Thyroid gland (tissue), 4 donors: ENCODE results near the gene PRRT2. TPM values are rescaled to one million over a fixed set of nuclear protein-coding genes. Genes with fewer than 3 reads are reported as not detected.

Experiments
- DNase-seq, 2 donors: peaks; one replicate each; pipeline ENCODE4 v3.0.0-alpha.2; 2019
- H3K27ac ChIP-seq, 3 donors: fragments of 200-600 bp; sonication (generic); 1 replicate in 2 of 3; 2 replicates in 1 of 3; pipeline ENCODE4 v1.5.1; 2016 to 2019; ENCODE audit warnings: mild to moderate bottlenecking in 1 of 3, moderate library complexity in 1 of 3
- H3K27me3 ChIP-seq: fragments of 200-600 bp; sonication (generic); one replicate; pipeline ENCODE4 v1.5.1; 2019
- H3K36me3 ChIP-seq, 2 donors: fragments of 200-600 bp; sonication (generic); one replicate each; pipeline ENCODE4 v1.5.1; 2016 to 2019
- H3K4me1 ChIP-seq, 2 donors: fragments of 200-600 bp; sonication (generic); one replicate each; pipeline ENCODE4 v1.5.1; 2017 to 2019
- H3K4me3 ChIP-seq, 3 donors: fragments of 200-600 bp; sonication (generic); replicated peaks in 1 of 3; 1 replicate in 2 of 3; 2 replicates in 1 of 3; pipeline ENCODE4 v1.5.1; 2016; ENCODE audit warnings: mild to moderate bottlenecking in 1 of 3
- H3K9me3 ChIP-seq: fragments of 200-600 bp; sonication (generic); one replicate; pipeline ENCODE4 v1.5.1; 2017
- POLR2A ChIP-seq, 2 donors: fragments of 450-650 bp; IDR thresholded peaks; one replicate each; pipeline ENCODE4 v1.6.1; 2017; ENCODE audit warnings: antibody characterized with exemption in 2 of 2, mild to moderate bottlenecking in 2 of 2, moderate library complexity in 1 of 2
- WGBS, 2 donors: methylation state at CpG; one replicate each; pipeline ENCODE4 v1.1.5; 2017; 5-methylcytosine and 5-hydroxymethylcytosine counted together
- intact Hi-C: fragments of 100-400 bp; cut with DNase I; formaldehyde crosslinking; loops from one replicate; pipeline ENCODE4 v1.15.1; 2023
- total RNA-seq, 4 donors: library from RNA; depleted of rRNA; stranded (reverse); fragments of >200 nt; gene quantifications; one replicate each; pipeline ENCODE4 v1.2.3, GENCODE V29; 2016
- TF ChIP-seq, protein P1 (sequence below), 6 experiments: fragments of 200-600 bp in 3 of 6; fragments of 450-650 bp in 3 of 6; sonication (generic) in 3 of 6; IDR thresholded peaks; one replicate each; pipeline ENCODE4 v1.5.1; 2016 to 2019; ENCODE audit warnings: antibody characterized with exemption in 6 of 6, mild to moderate bottlenecking in 2 of 6, inconsistent platforms in 1 of 6, moderate library complexity in 1 of 6

The PRRT2 gene
- total RNA-seq, 4 donors from 2014 or later: 0.89 to 4.0 (median 2.4) TPM

DNA sequence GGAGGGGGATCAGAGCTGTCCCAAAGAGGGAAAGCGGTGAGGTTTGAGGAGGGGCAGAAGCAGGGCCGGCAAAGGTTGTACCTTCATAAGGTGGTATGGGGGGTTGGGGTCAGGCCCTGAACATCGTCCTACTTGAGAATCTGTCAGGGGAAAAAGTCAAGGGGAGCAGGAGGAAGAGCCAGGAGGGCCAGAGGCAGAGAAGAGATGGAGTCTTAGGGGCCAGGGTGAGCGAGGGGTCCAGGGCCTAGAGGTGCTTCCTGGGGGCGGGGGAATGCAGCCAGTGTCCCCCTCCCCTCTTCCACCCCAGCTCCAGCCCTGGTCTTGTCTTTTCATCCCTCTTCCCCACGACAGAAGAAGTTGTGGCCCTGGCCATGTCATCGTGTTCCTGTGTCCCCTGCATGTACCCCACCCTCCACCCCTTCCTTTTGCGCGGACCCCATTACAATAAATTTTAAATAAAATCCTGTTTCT lies 1.3 kb upstream of the PRRT2 start:
- 37 to 39% methylated on average over 9 of the region's 9 CpGs for WGBS, 2 donors
- peaks cover 11 to 15% of the 10 kb centered on the region in 2 donors for H3K36me3 ChIP-seq
- peak overlapping the region in 2 of 3 donors; percentile 29 to 95 for H3K27ac ChIP-seq
- DNase-seq: no peak
- H3K4me1 ChIP-seq: peaks cover 36 to 57% of the 10 kb centered on the region in 2 donors
- intact Hi-C loops: loop anchor here (10.0 kb wide), 1 partner anchor 114 kb away; the partner anchor contains the start of gene KCTD13
- H3K27me3 ChIP-seq: no peaks in the 10 kb centered on the region
- H3K9me3 ChIP-seq: no peaks in the 10 kb centered on the region
- no peak overlapping the region for H3K4me3 ChIP-seq
- no peak for TF ChIP-seq POLR2A (IDR thresholded peaks at IDR 0.05)
- TF ChIP-seq, protein P1, sequence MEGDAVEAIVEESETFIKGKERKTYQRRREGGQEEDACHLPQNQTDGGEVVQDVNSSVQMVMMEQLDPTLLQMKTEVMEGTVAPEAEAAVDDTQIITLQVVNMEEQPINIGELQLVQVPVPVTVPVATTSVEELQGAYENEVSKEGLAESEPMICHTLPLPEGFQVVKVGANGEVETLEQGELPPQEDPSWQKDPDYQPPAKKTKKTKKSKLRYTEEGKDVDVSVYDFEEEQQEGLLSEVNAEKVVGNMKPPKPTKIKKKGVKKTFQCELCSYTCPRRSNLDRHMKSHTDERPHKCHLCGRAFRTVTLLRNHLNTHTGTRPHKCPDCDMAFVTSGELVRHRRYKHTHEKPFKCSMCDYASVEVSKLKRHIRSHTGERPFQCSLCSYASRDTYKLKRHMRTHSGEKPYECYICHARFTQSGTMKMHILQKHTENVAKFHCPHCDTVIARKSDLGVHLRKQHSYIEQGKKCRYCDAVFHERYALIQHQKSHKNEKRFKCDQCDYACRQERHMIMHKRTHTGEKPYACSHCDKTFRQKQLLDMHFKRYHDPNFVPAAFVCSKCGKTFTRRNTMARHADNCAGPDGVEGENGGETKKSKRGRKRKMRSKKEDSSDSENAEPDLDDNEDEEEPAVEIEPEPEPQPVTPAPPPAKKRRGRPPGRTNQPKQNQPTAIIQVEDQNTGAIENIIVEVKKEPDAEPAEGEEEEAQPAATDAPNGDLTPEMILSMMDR (IDR thresholded peaks at IDR 0.05): no peak

DNA sequence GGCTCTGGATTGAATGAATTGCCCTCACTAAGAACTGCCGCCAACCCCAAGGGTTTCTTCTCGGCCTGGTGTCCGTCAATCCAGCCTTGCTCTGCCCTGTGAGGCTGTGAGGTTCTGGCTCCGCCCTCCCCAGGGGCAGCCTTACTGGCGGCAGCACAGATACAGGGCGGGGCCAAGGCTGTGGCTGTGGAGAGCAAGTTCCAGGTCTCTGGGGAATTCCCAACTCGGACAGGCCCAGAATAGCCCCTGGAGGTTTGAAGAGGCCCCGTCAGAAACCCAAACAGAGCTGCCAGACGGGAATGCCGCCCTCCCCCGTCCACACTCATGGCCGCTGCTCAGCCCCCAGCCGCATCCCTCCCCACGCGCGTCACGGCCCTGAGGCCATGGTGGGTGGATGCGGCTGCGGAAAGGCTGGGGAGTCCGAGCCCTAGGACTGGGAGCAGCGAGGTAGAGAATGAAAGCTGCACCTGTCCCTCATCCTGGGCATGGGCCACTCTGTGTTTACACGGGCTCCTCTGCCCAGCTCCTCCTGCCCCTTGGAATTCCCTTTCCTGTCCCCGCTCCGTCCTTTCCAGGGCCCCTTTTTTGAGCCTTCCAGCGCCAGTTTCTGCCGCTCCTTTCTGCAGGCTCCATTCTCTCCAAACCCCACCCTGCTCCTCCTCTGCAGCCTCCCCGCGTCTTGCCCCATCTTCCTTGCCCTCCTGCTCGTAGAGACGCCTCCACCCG lies 660 bp upstream of the PRRT2 start:
- intact Hi-C loops: loop anchor here (10.0 kb wide), 1 partner anchor 113 kb away; the partner anchor contains the start of gene KCTD13
- Histone ChIP-seq H3K27ac (peak overlapping the region; percentile 70 to 95 (median 86)), H3K4me3 (peak overlapping the region; percentile 14 to 51 (median 34)), H3K9me3 (no peaks in the 10 kb centered on the region), H3K27me3 (no peaks in the 10 kb centered on the region), H3K36me3 (peaks cover 11 to 15% of the 10 kb centered on the region in 2 donors), H3K4me1 (peaks cover 36 to 57% of the 10 kb centered on the region in 2 donors)
- TF ChIP-seq POLR2A (IDR thresholded peaks at IDR 0.05): peak in 1 of 2 donors; percentile 62
- TF ChIP-seq, protein P1 (IDR thresholded peaks at IDR 0.05): no peak
- 0 to 1% methylated on average over 26 to 28 of the region's 31 CpGs for WGBS, 2 donors
- peak; percentile 99 for DNase-seq

DNA sequence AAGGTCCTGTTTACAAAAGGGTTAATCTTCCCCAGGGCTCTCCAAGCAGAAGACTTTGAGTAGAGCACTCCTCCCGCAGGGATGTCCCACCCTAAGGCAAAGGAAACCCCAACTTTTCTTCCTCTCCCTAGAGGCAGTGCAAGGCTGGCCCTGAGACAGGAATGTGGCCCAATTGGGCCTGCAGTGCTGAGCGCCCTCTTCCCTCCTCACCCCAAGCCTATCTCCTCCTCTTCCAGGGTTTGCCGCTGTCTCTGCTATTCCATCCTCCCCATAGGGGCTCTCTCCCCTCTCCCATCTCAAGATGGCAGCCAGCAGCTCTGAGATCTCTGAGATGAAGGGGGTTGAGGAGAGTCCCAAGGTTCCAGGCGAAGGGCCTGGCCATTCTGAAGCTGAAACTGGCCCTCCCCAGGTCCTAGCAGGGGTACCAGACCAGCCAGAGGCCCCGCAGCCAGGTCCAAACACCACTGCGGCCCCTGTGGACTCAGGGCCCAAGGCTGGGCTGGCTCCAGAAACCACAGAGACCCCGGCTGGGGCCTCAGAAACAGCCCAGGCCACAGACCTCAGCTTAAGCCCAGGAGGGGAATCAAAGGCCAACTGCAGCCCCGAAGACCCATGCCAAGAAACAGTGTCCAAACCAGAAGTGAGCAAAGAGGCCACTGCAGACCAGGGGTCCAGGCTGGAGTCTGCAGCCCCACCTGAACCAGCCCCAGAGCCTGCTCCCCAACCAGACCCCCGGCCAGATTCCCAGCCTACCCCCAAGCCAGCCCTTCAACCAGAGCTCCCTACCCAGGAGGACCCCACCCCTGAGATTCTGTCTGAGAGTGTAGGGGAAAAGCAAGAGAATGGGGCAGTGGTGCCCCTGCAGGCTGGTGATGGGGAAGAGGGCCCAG lies 1.0 kb downstream of the PRRT2 start:
- no peaks in the 10 kb centered on the region for H3K9me3 ChIP-seq
- no peak for DNase-seq
- intact Hi-C loops: loop anchor here (10.0 kb wide), 1 partner anchor 112 kb away; the partner anchor contains the start of gene KCTD13
- TF ChIP-seq, protein P1 (IDR thresholded peaks at IDR 0.05): no peak
- TF ChIP-seq POLR2A (IDR thresholded peaks at IDR 0.05): no peak
- 78 to 85% methylated on average over 8 of the region's 9 CpGs for WGBS, 2 donors
- no peaks in the 10 kb centered on the region for H3K27me3 ChIP-seq
- H3K27ac ChIP-seq: peak overlapping the region in 1 of 3 donors; percentile 95
- peak overlapping the region in 1 of 3 donors; percentile 51 for H3K4me3 ChIP-seq
- peaks cover 41 to 63% of the 10 kb centered on the region in 2 donors for H3K4me1 ChIP-seq
- peaks cover 11 to 15% of the 10 kb centered on the region in 2 donors for H3K36me3 ChIP-seq

DNA sequence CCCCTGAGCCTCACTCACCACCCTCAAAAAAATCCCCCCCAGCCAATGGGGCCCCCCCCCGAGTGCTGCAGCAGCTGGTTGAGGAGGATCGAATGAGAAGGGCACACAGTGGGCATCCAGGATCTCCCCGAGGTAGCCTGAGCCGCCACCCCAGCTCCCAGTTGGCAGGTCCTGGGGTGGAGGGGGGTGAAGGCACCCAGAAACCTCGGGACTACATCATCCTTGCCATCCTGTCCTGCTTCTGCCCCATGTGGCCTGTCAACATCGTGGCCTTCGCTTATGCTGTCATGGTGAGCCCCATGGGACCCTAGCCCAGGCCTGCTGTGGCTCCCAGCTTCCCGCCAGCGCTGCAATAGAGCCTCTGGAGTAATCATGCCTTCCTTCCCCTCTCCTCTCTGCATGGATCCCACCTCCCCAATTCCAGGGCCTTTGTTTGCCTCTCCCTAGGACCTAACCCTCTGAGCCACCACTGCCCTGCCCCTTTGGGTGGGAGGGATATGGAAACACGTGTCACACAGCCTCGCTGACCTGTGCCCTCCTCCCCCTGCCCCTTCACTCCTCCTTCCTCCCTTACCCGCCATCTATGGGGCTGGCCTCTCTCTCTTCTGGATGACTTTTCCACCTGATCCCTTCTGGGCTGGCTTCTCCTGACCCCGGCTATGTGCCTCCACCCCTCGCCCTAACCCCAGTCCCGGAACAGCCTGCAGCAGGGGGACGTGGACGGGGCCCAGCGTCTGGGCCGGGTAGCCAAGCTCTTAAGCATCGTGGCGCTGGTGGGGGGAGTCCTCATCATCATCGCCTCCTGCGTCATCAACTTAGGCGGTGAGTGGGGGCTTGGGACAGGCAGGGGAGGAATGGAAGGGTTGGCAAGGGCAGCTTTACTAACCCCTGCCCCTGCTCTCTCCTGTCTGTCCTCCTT lies 1.9 kb downstream of the PRRT2 start:
- TF ChIP-seq POLR2A (IDR thresholded peaks at IDR 0.05): no peak
- no peak overlapping the region for H3K4me3 ChIP-seq
- intact Hi-C loops: loop anchor here (10.0 kb wide), 1 partner anchor 111 kb away; the partner anchor contains the start of gene KCTD13
- no peak overlapping the region for H3K27ac ChIP-seq
- no peaks in the 10 kb centered on the region for H3K27me3 ChIP-seq
- H3K9me3 ChIP-seq: no peaks in the 10 kb centered on the region
- DNase-seq: no peak
- H3K36me3 ChIP-seq: peaks cover 7 to 10% of the 10 kb centered on the region in 2 donors
- 83% methylated on average over 19 to 24 of the region's 24 CpGs for WGBS, 2 donors
- H3K4me1 ChIP-seq: peaks cover 32 to 59% of the 10 kb centered on the region in 2 donors
